Endothelial cell of hepatic sinusoid (primary cell): ENCODE measurements around the gene RABL6.
"Not testable (repeated sequence)": the region's sequence is repeated elsewhere in the genome, so short reads cannot be mapped to it uniquely, and the experiment has no call there.

Experiments used
- in situ Hi-C: cut with HindIII; loops from 2 replicates; pipeline ENCODE4 v1.10.0; 2017; ENCODE audit warnings: low sequenced_read_pairs

The RABL6 gene

DNA sequence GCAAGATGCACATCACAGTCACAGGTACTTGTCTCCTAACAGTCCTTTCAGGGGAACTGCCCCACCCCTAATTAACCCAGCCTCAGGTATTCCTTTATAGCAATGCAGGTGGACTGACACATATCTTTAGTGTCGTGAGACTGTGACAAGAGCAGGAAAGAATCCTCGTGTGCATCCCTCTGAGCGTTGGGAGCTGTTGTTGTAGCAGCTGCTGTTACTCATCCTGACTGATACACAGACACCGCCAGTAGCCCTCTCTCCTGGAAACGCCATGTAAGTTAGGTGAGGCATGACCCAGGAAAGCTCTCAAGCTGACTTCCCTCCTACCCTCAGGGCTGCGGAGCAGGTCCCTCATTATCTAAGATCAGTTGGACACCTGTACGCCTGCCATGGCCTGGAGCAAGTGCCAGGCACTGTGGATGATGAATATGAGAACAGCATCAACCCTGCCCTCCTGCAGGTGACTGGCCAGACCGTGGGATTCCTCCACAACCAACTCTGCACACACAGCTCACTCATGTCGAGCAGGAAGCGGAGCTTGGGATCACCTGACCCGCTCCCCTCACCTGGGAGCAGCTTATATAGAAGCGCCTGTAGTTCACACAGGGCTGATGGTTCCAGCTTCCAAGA is 33.2 kb upstream of the RABL6 start:
- in situ Hi-C loops, result no loop called here

DNA sequence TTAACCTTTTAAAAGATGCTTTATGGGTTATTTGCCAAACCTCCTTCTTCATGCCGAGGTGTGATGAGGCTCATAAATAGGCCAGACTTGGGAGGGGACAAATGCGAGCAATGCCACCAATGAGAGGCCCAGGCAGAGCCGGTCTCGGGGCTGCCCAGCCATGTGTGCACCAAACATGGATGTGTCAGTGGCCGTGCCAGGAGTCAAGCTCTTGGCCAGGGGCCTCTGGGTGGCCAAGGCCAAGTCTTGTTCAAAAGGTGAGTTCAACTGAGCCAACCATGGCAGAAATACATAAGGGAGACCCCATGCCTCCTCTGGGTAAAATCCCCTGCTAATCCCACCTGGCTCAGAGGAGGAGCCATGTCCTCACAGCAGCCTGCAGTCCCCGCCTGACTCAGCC is 32.6 kb upstream of the RABL6 start:
- in situ Hi-C loops, result no loop called here

GRCh38 chr9:136776947-136777346 is 30.8 kb upstream of the RABL6 start:
- in situ Hi-C loops, result no loop called here

GRCh38 chr9:136777359-136777758 is 30.4 kb upstream of the RABL6 start:
- in situ Hi-C loops, result no loop called here

- in situ Hi-C loops, result loop anchor here (5.0 kb wide), 1 partner anchor 247 kb away; the partner anchor contains the start of gene ABCA2
Measured at GRCh38 chr9:136779808-136780207, 27.9 kb upstream of the RABL6 start.

GRCh38 chr9:136782452-136782851 is 25.3 kb upstream of the RABL6 start:
- in situ Hi-C loops, result loop anchor here (5.0 kb wide), 1 partner anchor 245 kb away; the partner anchor contains the start of gene ABCA2

DNA sequence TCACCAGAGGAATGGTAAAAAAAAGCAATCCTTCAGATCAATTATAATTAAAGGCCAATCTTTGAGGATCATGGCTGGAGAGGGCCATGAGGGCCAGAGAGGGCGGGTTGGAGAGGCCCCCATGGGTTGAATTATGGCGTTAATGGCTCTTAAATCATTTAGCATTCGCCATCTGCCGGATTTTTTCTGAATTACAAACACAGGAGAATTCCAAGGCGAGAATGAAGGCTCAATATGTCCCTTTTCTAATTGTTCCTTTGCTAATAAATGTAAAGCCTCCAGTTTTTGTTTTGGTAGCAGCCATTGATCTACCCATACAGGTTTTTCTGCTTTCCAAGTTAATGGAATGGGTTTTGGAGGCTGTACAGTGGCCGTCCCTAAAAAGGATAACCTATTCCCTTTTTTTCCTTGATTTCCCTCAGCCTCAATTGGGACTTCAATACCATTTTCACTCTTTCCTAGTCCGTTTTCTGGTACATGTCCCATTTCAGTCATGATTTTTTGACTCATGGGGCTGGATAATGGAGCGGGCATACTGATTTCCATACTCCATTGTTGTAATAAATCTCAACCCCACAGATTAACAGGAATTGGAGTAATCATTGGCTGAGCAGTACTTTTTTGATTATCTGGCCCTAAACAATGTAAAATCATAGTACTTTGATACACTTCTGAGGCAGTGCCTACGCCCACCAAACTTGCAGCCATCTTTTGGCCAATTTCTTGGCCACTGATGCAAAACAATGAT is 23.3 kb upstream of the RABL6 start:
- in situ Hi-C loops, result loop anchor here (5.0 kb wide), 1 partner anchor 243 kb away; the partner anchor contains the start of gene ABCA2

DNA sequence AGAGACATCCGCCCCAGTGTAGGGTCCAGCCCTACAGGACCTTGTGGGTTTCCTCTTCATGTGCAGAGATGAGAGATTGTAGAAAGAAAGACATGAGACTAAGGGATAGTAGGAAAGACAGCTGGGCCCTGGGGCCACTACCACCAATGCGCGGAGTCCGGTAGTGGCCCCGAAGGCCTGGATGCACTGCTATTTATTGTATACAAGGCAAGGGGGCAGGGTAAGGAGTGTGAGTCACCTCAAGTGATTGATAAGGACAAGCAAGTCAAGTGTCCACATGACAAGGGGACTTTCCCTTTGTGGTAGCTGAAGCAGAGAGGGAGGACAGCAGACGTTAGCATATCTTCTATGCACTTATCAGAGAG is 22.8 kb upstream of the RABL6 start:
- in situ Hi-C loops, result loop anchor here (5.0 kb wide), 1 partner anchor 242 kb away; the partner anchor contains the start of gene ABCA2

GRCh38 chr9:136785565-136786355 is 22.0 kb upstream of the RABL6 start:
- in situ Hi-C loops, result not testable (repeated sequence)

DNA sequence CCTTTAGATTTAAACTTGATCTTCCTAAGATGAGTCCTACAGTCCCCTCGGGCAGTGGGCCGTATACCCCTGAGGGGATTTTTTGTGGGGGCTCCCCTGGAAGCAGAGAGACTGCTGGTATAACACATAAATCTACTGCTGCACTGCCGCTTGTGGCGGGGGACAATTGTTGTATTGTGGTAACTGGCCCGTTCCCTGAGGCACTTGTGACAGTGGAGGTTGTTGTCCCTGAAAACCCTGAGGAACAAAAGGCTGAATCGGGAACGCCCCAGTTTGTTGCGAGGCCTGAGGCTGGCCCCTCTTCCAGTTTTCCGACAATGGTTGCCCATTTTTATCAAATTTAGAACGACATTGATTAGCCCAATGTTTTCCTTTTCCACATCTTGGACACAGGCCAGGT is 21.3 kb upstream of the RABL6 start:
- in situ Hi-C loops, result no loop called here

GRCh38 chr9:136786983-136787382 is 20.8 kb upstream of the RABL6 start:
- in situ Hi-C loops, result not testable (repeated sequence)

GRCh38 chr9:136787690-136788400 is 19.9 kb upstream of the RABL6 start:
- in situ Hi-C loops, result no loop called here

DNA sequence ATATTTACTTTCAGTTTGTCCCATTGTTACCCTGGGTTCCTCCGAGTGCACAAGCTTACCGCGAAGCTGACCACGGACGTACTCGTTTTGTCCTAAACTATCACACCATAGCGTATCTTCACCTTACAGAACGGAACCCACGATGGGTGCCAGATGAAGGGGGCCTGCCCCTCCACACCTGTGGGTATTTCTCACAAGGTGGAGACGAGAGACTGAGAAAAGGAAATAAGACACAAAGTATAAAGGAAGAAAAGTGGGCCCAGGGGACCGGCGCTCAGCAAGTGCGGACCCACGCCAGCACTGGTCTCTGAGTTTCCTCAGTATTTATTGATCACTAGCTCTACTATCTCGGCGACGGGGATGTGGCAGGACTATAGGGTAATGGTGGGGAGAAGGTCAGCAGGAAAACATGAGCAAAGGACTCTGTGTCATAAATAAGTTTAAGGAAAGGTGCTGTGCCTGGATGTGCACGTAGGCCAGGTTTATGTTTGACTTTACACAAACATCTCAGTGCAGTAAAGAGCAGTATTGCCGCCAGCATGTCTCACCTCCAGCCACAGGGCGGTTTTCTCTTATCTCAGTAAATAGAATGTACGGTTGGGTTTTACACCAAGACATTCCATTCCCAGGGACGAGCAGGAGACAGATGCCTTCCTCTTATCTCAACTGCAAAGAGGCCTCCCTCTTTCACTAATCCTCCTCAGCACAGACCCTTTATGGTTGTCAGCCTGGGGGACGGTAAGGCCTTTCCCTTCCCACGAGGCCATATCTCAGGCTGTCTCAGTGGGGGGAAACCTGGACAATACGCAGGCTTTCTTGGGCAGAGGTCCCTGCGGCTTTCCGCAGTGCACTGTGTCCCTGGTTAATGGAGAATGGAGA is 18.9 kb upstream of the RABL6 start:
- in situ Hi-C loops, result not testable (repeated sequence)

GRCh38 chr9:136789523-136789937 is 18.2 kb upstream of the RABL6 start:
- in situ Hi-C loops, result no loop called here

GRCh38 chr9:136790640-136791515 is 16.9 kb upstream of the RABL6 start, which contains the start of gene TMEM141:
Gene TMEM141, plus strand, starts transcription at chr9:136791344. Its CDS starts 27 bp downstream, at chr9:136791371.
- in situ Hi-C loops, result no loop called here

- in situ Hi-C loops, result no loop called here
Measured at GRCh38 chr9:136791516-136792276, 16.1 kb upstream of the RABL6 start.

GRCh38 chr9:136792321-136793085 is 15.2 kb upstream of the RABL6 start:
- in situ Hi-C loops, result no loop called here
